Mammary epithelial cell (primary cell): ENCODE data around the gene PLPP3.

Experiments
- CTCF ChIP-seq, 2 donors: IDR thresholded peaks in 1 of 2; conservative IDR thresholded peaks in 1 of 2; 2 replicates each; pipeline ENCODE4 v1.5.1; 2011 to 2012; ENCODE audit warnings: inconsistent platforms in 2 of 2, low read length in 2 of 2, mild to moderate bottlenecking in 2 of 2, control low read depth in 1 of 2, low read depth in 1 of 2; ENCODE audit not compliant: insufficient read depth in 1 of 2; ENCODE audit errors: extremely low read depth in 1 of 2
- EZH2 ChIP-seq: IDR thresholded peaks from 2 replicates; pipeline ENCODE4 v1.6.1; 2012; ENCODE audit warnings: low read length, inconsistent platforms, borderline replicate concordance

DNA sequence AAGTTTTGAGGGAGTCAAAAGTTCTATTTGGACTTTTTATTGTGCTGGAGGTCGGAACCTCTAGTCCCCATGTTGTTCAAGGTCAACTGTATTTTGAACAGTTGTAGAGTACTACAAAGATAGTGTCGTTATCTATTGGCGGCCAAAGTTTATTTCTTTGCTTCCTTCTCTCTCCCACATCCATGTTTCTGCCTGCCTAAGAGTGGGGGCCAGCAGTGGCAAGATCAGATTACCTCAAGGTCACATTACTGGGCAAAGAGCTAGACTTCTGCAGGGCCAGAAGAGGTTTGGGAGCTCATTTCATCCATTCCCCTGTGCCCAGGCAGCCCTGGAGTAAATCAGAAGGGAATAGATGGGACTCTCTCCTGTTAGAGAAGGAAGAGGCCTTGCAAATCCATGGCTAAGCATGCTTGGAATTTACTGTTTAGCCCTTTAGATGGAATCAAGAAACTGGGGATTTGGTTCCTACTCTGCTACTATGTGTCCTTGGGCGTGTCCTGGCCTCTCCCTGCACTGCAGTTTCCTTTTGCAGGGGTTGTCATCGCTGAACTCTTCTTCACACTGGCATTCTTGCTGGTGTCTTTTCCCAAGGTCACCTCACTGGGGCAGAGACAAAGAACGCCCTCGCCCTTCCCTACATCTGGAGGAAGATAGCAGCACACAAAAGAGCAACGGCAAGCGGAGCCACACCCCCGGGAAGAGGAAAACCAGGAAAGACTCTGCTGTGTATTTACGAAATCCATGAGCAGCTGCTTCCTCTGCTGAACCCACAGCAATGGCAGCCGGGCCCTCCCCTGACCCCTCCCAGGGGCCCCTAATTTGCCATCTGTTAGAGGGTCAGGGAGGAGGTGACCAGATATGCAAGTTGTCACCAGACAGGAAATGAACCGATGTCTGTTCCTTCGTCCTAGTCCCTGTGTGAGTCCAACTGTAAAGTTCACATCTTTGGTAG is 73.3 kb downstream of the PLPP3 start:
- TF ChIP-seq CTCF (conservative IDR thresholded peaks at IDR 0.05 in 1 of 2, IDR thresholded peaks at IDR 0.05 in 1 of 2; ENCODE audit: extremely low read depth in 1 of 2, insufficient read depth in 1 of 2, low read depth in 1 of 2, low read length in 2 of 2) (no peak), EZH2 (no peak)
